ENCODE results near the gene PACSIN1.

PACSIN1 gene

GRCh38 chr6:34536959-34537848 is 71.3 kb downstream of the PACSIN1 start:
- Histone ChIP-seq H3K4me2 (ENCODE audit: low read depth, low read length, poor library complexity, severe bottlenecking) (no peak overlapping the region), H3K4me3 (ENCODE audit: insufficient read depth, low read length, poor library complexity, severe bottlenecking) (no peak overlapping the region), H3K27ac (ENCODE audit: low read depth, low read length) (no peak overlapping the region)

DNA sequence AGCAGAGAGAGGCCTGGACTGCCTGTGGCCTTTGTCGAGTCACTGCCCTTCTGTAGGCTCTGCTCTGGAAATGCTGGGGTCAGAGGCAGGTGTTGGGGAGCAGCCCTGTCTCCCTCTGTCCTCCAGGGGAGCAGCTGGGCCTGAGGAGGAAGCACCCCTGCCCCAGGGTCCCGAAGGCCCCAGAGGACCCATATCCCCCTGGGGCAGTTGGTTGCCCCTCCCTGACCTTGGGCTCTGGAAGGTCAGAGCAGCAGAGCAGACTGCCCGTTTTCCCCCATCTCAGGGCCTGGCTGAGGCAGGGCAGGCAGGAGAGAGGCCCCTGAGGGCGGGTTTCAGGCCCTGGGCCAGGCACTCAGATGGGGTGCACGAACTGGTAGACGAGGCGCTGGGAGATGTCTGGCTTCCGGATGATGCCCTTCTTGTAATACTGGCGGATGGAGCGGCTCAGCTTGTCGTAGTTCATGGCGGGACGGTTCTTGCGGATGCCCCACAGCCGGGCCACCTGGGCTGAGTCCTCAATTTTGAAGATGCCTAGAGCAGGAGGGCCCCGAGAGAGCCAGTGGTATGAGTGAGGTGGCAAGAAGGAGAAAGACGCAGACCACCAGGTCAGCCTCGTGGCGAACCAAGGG is 72.2 kb downstream of the PACSIN1 start:
- Histone ChIP-seq H3K27ac (ENCODE audit: low read depth, low read length) (no peak overlapping the region), H2AFZ (ENCODE audit: low read depth, low read length, severe bottlenecking) (no peak overlapping the region), H3K27me3 (ENCODE audit: low read length) (no peaks in the 10 kb centered on the region), H3K9me3 (ENCODE audit: insufficient read depth, low read length) (no peaks in the 10 kb centered on the region), H3K4me3 (ENCODE audit: insufficient read depth, low read length, poor library complexity, severe bottlenecking) (no peak overlapping the region), H3K9me2 (replicated peaks; ENCODE audit: insufficient read depth, low read length) (no peaks in the 10 kb centered on the region), H3K4me2 (ENCODE audit: low read depth, low read length, poor library complexity, severe bottlenecking) (no peak overlapping the region), H3K36me3 (ENCODE audit: low read length) (no peaks in the 10 kb centered on the region), H3K79me2 (ENCODE audit: insufficient read depth, low read length) (no peaks in the 10 kb centered on the region), H3F3A (ENCODE audit: insufficient read depth) (no peaks in the 10 kb centered on the region), H3K9ac (ENCODE audit: low read length) (no peak overlapping the region), H4K20me1 (ENCODE audit: low read depth, low read length) (no peaks in the 10 kb centered on the region)
- TF ChIP-seq, protein P1, sequence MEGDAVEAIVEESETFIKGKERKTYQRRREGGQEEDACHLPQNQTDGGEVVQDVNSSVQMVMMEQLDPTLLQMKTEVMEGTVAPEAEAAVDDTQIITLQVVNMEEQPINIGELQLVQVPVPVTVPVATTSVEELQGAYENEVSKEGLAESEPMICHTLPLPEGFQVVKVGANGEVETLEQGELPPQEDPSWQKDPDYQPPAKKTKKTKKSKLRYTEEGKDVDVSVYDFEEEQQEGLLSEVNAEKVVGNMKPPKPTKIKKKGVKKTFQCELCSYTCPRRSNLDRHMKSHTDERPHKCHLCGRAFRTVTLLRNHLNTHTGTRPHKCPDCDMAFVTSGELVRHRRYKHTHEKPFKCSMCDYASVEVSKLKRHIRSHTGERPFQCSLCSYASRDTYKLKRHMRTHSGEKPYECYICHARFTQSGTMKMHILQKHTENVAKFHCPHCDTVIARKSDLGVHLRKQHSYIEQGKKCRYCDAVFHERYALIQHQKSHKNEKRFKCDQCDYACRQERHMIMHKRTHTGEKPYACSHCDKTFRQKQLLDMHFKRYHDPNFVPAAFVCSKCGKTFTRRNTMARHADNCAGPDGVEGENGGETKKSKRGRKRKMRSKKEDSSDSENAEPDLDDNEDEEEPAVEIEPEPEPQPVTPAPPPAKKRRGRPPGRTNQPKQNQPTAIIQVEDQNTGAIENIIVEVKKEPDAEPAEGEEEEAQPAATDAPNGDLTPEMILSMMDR (IDR thresholded peaks at IDR 0.05; ENCODE audit: insufficient read depth, low read length, poor library complexity, severe bottlenecking), result no peak
- TF ChIP-seq EZH2phosphoT487 (conservative IDR thresholded peaks at IDR 0.05; ENCODE audit: low read length), result no peak

More at GRCh38 chr6:34536959-34537848, 71.3 kb downstream of the PACSIN1 start:
- Histone ChIP-seq H3K9me3 (ENCODE audit: insufficient read depth, low read length) (no peaks in the 10 kb centered on the region), H3K79me2 (ENCODE audit: insufficient read depth, low read length) (no peaks in the 10 kb centered on the region), H3K36me3 (ENCODE audit: low read length) (no peaks in the 10 kb centered on the region), H3F3A (ENCODE audit: insufficient read depth) (no peaks in the 10 kb centered on the region), H4K20me1 (ENCODE audit: low read depth, low read length) (no peaks in the 10 kb centered on the region), H3K9me2 (replicated peaks; ENCODE audit: insufficient read depth, low read length) (no peaks in the 10 kb centered on the region), H2AFZ (ENCODE audit: low read depth, low read length, severe bottlenecking) (no peak overlapping the region), H3K9ac (ENCODE audit: low read length) (no peak overlapping the region), H3K27me3 (ENCODE audit: low read length) (no peaks in the 10 kb centered on the region)
- TF ChIP-seq EZH2phosphoT487 (conservative IDR thresholded peaks at IDR 0.05; ENCODE audit: low read length), result no peak
- TF ChIP-seq, protein P1 (IDR thresholded peaks at IDR 0.05; ENCODE audit: insufficient read depth, low read length, poor library complexity, severe bottlenecking), result no peak

- Histone ChIP-seq H3K27me3 (ENCODE audit: low read length) (no peaks in the 10 kb centered on the region), H3K9me3 (ENCODE audit: insufficient read depth, low read length) (no peaks in the 10 kb centered on the region), H2AFZ (ENCODE audit: low read depth, low read length, severe bottlenecking) (no peak overlapping the region), H3K4me3 (ENCODE audit: insufficient read depth, low read length, poor library complexity, severe bottlenecking) (no peak overlapping the region), H3K9me2 (replicated peaks; ENCODE audit: insufficient read depth, low read length) (no peaks in the 10 kb centered on the region), H3K27ac (ENCODE audit: low read depth, low read length) (no peak overlapping the region), H3F3A (ENCODE audit: insufficient read depth) (no peaks in the 10 kb centered on the region), H3K4me2 (ENCODE audit: low read depth, low read length, poor library complexity, severe bottlenecking) (no peak overlapping the region), H3K9ac (ENCODE audit: low read length) (no peak overlapping the region), H3K36me3 (ENCODE audit: low read length) (no peaks in the 10 kb centered on the region), H4K20me1 (ENCODE audit: low read depth, low read length) (no peaks in the 10 kb centered on the region), H3K79me2 (ENCODE audit: insufficient read depth, low read length) (no peaks in the 10 kb centered on the region)
- TF ChIP-seq, protein P1 (IDR thresholded peaks at IDR 0.05; ENCODE audit: insufficient read depth, low read length, poor library complexity, severe bottlenecking), result no peak
- TF ChIP-seq EZH2phosphoT487 (conservative IDR thresholded peaks at IDR 0.05; ENCODE audit: low read length), result no peak
Observed at GRCh38 chr6:34538581-34538980, 72.7 kb downstream of the PACSIN1 start.

Data from SU-DHL-6 (cell line).